DMS153 (cell line): Measurements from ENCODE around the gene OVCH1.

Experiments used
- DNase-seq: peaks from one replicate; lab custom pipeline; 2025; lab: John Stamatoyannopoulos, UW

OVCH1 gene, protein sequence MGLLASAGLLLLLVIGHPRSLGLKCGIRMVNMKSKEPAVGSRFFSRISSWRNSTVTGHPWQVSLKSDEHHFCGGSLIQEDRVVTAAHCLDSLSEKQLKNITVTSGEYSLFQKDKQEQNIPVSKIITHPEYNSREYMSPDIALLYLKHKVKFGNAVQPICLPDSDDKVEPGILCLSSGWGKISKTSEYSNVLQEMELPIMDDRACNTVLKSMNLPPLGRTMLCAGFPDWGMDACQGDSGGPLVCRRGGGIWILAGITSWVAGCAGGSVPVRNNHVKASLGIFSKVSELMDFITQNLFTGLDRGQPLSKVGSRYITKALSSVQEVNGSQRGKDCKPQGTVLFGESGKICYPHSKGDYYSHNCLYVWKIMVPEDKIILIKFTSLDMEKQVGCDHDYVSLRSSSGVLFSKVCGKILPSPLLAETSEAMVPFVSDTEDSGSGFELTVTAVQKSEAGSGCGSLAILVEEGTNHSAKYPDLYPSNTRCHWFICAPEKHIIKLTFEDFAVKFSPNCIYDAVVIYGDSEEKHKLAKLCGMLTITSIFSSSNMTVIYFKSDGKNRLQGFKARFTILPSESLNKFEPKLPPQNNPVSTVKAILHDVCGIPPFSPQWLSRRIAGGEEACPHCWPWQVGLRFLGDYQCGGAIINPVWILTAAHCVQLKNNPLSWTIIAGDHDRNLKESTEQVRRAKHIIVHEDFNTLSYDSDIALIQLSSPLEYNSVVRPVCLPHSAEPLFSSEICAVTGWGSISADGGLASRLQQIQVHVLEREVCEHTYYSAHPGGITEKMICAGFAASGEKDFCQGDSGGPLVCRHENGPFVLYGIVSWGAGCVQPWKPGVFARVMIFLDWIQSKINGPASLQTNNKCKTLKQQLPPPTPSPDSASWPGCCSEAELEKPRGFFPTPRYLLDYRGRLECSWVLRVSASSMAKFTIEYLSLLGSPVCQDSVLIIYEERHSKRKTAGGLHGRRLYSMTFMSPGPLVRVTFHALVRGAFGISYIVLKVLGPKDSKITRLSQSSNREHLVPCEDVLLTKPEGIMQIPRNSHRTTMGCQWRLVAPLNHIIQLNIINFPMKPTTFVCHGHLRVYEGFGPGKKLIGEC

DNA sequence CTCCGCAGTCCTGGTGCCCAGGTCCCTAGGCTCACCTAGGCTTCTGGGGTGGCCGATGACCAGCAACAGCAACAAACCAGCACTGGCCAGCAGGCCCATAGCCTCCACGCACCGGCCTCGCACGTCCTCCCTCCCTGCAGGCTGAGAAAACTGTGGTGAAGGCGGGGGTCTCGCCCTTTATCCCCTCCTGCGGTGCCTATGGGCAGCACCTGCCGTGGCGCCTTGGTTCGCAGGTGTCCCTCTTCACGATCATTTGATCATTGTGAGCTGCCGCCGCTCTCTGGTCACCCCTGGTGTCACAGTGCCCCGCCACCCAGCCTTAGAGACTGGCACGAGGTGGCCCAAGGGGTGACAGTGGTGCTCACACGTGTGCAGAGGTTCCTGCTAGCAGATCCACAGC, at the start of gene OVCH1:
Gene OVCH1 (minus strand): TSS at position 99 of the 400 bp plus-strand sequence. CDS start 0 bp downstream, at position 99.
- DNase-seq = no peak

DNA sequence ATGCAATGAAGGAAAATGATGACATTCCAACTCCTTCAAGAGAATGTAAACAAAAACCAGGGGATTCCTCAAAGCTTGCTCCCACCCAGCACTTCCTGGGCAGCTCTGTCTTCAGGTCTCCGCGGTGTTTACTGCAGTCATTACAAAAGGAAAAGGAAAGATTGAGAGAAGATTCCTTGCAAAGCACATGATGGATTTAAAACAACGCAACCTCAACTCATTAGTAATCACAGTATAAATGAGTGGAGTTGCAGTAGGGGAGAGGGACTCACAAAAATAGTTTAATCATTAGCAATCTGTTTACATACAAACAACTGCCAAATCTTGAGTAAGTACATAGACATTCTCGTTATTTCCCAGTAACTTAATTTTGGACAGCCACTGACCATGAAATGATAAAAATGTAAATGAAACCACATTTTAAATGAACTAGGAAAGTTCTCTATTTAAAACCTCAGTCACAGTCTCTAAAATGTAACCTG, 49.7 kb upstream of the OVCH1 start:
- DNase-seq = no peak

DNA sequence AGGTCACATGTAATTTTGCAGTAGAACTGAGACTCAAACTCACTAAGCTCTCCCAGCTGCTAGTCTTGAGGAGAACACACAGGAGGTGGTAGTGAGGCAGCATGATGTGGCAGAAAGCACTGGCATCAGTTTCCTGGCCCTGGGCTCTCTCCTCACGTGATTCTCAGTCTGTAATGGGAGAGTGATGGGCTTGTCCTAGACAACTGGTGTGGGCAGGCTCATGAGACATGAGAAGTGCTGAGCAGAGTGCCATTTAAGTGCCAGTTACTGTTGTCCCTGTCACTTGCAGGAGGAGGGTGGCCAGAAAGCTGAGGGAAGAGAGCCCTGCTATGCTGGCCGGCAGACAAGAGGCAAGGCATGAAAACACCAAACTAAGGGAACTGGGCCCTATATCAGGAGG, 48.5 kb upstream of the OVCH1 start:
- DNase-seq = no peak

DNA sequence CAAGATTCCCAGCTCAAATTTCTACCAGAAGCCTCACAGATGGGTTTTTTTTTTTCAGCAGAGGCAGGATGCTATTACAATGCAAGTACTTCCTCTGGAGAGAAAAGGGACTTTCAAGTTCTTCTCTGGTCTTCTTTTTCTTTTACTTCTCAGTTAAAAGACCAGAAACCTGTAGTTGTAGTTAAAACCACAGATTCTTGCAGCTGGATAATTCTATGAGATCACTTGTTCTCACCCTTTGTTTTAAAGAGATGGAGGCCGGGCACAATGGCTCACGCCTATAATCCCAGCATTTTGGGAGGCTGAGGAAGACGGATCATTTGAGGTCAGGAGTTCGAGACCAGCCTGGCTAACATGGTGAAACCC, 47.6 kb upstream of the OVCH1 start:
- no peak for DNase-seq

DNA sequence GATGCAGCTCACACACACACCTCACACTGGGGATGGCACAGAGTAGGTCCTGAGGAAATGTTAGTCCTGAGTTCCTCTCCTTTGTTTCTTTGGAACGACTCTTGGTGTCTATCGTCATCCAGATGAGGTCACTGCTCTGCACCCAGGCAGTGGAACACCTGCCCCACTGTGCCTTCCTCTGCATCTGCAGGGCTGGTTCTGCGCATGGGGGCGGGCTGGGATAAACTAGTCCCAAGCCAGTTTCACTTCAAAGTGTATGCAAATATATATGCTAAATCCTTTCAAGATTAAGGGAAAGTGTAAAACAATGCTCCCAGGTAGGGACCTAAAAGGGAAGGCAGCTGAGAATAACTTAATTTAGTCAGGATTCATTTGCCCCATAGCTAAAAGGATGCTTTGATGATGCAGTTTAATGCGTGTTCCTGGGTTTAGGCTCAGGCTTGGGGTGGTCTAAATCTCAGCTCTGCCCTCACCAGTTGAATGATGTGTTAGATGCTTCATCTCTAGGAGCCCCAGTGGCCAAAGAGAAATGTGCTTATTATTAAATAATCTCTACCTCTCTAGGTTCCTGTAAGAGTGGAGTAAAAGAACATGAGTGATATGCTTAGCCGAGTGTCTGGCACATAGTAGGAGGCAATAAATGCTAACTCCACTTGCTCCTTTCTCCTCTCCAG, 47.1 kb upstream of the OVCH1 start:
- no peak for DNase-seq

DNA sequence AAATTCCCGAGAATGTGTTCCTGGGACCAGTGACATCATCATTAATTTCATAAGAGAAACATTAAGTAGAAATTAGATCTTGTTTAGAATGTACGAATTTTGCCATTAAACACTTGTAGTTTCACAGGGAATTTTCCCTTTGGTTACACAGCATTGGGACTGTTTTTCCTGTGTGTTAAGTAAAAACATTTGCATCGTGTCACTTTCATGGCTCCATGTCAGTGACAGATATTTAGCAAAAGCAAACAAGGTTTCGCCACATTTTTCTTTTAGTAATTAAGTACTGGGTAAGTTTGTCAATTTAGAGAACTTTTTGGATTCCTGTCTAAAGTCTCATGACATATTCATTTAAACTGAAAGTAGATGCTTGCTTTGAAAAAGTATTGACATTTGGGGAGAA, 45.5 kb upstream of the OVCH1 start:
- no peak for DNase-seq

DNA sequence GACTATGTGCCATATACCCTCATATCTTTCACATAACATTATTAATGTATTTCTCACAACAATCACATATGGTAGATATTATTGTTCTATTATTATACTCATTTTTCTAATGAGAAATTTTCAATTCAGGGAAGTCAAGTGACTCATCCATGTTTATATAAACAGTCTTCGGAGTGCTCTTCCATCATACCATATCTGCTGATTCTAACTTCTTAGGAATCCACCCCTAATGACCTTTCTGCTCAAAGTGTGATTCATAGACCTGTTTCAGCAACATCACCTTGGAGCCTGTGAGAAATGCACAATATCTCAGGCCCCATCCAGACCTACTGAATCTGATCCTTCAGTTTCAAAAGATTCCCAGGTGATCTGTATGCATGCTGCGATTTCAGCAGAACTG, 39.8 kb upstream of the OVCH1 start:
- no peak for DNase-seq

DNA sequence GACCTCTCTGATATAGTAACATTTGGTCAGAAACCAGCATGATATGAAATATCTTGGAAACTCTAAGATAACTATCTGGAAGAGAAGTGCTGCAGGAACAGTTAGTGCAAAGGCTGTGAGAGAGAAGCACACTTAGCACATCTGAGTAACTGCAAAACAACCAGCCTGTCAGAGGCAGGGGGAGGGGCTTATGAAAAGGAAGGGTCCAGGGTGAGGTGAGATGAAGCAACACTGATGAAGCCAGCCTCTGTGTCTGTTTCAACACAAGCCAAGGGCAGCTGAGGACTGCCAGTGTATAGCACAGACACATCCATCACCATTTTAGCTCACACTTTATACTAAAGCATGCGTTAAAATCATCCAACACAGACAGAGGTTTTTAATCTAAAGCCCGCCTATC, 37.4 kb upstream of the OVCH1 start:
- DNase-seq = no peak

DNA sequence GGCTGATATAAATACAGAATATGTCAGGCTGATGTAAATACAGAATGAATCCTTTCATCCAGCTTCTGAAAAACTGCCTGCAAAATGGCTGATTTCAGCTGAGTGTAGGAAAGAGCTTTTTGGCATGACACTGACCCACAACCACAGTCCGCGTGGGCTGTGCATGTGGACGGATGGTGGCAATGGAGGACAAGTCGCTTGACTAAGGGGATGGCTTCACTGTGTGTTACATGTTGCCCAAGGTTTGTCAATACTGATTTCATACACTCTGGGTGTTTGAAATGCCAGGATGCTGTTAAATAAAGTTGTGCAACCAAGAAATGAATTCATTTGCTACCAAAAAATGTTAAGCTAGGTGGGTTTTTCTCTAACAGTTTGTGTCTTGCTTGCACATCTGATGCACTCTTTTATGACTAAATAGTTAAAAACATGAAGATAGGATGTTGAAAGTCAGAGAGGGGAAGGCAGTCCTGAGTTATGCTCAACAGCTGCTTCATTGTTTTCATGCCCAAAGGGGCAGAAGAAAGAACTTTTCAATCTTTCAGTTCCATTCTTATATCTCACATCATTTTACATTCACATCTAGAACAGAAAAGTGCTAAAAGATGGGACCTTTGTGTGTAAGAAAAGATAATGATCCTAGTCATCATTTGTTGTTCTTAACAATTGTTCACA, 36.5 kb upstream of the OVCH1 start:
- DNase-seq = no peak

DNA sequence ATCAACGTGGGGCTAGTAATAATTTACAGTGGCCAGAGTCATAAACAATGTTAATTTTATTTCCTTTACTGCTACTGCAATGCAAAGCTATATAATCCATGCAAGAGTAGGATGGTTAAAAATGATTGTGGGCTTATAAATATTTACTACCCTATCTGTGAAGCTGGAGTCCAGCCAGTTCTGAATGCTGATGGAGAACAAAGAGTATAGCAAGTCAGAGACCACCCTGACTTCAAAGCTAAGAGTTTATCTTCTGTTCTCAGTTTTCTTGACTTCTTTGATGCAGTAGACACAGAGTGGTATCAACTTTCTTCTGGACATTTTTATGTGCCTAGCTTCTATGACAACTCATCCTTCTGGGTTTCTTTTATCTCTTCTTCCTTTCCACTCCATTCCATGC, 34.0 kb upstream of the OVCH1 start:
- DNase-seq = no peak

DNA sequence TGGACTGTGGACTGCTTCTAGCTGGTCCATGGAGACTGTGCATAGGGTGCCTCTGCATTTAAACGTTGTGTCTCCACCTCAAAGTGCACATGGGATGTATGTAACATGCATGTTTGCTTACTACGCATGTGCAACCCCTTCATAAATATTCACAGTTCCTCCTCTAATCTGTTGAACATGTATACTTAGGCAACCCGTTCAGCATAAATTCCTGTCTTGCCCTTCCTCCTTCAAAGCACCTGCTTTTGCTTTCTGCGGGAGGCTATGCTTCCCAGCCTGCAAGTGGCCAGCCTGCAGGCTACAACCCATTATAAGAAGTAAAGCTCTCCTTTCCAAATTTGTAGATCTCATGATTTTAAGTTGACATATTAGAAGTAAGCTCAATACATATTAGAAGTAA, 33.0 kb upstream of the OVCH1 start:
- DNase-seq = no peak

DNA sequence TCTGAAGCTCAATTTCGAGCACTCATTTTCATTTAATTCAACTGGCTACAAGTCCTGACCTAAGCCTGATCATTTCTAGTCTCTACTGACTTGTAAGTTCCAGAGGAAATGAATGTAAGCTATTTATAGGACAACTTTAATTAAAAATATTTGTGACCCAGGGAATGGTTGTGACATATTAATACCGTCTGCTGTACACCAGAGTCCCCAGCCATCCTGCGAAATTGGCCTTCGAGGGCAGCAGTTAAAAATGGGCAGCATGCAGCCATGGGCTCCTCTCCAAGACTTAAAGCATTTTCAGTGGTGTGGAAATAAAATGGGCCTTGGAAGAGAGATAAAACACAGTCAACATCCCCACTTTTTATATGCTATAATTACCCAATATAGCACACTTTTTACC, 30.7 kb upstream of the OVCH1 start:
- DNase-seq = no peak

DNA sequence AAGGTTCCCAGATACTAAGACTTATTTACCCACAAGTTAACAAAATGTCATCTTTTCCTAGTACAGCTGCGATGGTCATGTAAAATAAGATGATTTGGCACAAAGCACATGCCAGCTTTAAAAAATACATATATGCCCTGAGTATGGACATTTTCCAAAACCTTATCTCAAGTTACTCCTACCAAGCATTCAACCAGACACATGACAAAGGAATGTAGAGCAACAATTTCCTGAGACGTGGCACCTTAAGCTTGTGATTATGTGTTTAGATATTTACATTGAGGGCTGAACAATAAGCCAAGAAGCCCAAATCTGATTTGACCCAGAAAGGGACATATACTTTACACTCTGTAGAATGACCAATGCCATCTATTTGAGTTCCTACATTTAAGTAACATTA, 24.5 kb upstream of the OVCH1 start:
- no peak for DNase-seq

DNA sequence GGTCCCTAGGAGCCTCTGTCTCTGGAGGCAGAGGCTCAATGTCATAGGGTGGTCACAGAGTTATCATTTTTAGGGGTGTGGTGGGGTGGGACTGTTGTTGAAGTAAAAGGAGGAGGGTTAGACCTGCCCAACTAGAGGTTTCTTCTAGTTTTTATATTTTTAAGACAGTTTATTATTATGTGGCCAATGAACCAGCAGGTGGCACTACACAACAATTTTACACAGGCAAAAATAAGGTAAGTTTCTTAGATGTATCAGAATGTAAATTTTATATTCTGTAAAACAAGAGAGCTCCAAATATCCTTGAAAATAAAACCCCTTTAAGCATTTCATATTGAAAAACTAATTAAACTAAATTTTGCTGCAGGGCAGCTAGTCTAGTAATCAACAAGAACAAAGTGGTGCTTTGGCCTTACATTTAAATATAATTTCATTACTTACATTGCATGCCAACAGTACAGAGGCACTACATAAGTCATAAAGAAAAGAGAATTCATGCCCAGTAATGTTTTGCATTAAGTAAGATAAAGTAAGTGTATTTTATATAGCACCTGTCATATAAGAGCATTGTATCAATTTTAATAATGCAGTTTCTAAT, 22.2 kb upstream of the OVCH1 start:
- no peak for DNase-seq

DNA sequence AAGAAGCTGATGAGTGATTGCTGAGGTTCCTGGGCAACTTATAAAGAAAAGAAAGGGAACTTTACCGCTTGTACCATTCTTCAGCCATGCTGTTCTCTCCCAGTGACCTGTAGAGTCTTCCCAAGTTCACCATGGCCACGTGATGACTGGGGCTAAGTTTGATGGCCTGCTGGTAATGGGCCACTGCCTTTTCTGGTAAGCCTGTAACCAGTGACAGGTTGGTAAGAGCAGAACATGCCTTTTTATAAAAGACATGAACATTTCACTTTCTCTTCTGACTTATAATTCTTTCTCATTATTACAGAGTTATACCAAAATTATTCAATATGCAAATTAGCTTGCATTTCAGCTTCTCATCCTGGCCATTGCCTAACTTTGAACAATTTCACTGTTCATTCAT, 20.9 kb upstream of the OVCH1 start:
- no peak for DNase-seq

DNA sequence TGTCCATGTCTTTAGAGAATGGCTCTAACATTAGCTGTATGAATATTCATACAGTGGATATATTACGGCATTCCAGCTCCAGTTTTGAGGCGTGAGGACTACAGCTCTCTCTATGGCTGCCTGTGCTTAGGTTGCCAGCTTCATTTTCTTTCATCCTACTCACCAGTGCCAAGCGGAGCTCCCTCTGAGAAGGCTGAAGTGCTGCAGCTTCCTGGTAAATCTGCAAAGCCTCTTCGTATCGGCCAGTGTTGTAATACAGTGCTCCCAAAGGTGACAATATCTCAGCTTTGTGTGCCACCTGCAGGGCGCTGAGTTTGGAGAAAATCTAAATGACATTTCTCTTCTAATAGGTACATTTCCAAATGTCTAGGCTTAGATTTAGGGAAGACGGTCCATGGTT, 19.8 kb upstream of the OVCH1 start:
- no peak for DNase-seq

DNA sequence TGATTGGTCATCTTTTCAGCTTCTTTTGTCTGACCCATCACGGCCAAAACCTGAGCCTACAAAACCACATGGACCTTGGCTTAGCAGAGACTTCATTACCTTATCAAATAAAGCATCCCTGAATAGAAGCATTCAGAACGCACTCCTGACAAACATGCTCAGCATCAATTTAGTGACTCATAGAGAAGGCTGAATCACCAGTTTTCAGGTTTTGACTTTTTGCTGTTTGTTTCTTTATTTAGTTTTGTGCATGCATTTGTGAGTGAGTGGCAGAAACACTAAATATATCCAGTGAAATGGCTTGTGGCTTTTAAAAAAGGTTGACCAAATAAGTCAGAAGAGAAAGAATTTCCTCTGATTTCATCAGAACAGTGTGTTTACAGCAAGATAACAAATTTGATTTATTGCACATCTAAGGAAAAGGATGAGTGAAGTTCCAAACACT, 19.0 kb upstream of the OVCH1 start:
- no peak for DNase-seq

DNA sequence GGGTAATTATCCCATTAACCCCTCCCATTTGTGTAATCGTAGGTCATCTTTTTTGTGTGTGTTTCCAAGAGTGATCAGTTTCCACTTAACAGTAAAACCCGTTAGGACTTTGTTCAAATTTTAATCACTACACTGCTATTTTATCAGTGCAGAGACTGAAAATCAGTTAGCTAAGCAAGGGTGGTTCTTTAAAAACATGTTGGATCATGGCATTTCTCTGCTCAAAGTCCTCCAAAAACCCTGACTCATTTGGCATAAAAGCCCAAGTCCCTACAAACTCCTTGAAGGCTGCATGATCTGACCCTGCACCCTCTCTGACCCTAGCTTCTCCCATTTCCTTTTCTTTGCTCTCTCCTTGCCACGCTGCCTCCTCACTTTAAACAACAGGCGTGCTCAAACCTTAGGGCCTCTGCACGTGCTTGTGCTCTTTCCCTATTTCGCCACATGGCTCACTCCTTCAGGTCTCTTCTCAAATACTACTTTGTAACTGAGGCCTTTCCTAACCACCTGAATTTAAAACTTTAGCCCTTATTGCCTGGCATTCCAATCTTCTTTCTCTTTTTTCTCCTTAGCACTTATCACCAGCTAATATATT, 13.2 kb upstream of the OVCH1 start:
- no peak for DNase-seq

DNA sequence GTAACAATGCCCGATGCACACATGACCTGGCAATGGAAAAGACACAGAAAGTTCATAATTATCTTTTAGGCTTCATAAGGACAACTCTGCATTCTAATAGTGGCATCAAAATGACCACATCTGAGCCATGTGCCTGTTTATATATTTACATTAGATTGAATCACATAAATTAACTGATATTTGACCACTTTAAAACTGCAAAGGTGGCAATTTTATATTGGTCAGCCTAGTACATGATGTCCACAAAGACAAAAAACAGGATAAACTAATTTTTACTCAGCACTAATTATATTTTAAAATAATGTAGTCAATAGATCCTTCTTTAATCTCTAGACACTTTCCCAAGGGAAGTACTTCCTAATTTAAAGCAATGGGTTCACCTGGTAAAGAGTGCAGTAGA, 12.0 kb upstream of the OVCH1 start:
- no peak for DNase-seq

DNA sequence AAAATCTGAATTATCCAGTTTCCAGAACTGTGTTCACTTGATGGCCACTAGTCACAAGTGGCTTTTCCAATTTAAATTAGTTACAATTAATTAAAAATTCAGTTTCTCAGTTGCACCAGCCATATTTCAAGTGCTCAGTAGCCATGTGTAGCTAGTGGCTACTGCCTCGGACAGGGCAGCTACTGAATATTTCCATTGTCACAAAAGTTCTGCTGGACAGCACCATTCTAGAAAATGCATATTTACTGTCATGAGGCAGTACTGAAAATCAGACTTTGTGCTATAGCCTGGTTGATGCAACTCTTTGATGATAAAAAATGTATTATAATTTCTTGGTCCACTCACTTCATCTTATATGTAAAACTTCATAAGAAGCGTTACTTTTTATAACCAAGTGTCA, 11.5 kb upstream of the OVCH1 start:
- no peak for DNase-seq

DNA sequence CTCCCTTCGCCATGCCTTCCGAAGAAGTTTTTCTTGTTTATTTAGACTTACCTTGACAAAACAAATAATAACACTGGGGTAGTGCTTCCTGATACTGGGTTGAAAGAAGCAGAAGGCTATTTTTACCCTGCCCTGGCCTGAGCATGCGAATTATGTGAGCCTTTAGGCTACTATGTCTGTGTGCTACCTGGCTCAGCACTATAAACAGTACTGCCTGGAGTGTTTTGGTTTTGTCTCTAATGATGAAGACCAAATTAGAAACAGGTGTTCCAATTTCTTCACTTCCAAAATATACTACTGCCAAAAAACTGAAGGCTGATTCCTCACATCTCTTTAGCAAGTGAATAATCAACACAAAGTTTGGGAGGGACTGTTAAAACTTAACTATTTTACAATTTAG, 7.6 kb upstream of the OVCH1 start:
- no peak for DNase-seq
